Testis (tissue), 3 donors: ENCODE measurements around the gene HPCAL4. TPM values are rescaled to one million over a fixed set of nuclear protein-coding genes. Genes with fewer than 3 reads are reported as not detected.

ENCODE experiments used
- DNase-seq: peaks from one replicate; pipeline ENCODE4 v3.0.0-alpha.2; 2019
- H3K27ac ChIP-seq, 2 donors: fragments of 200-600 bp; sonication (generic); one replicate each; pipeline ENCODE4 v1.5.1; 2019
- H3K27me3 ChIP-seq: fragments of 200-600 bp; sonication (generic); one replicate; pipeline ENCODE4 v1.5.1; 2019
- H3K36me3 ChIP-seq: fragments of 200-600 bp; sonication (generic); one replicate; pipeline ENCODE4 v1.5.1; 2017; ENCODE audit warnings: low read depth; ENCODE audit errors: missing control alignments
- H3K4me1 ChIP-seq: fragments of 200-600 bp; sonication (generic); one replicate; pipeline ENCODE4 v1.5.1; 2019
- H3K4me3 ChIP-seq, 2 donors: fragments of 200-600 bp; sonication (generic); one replicate each; pipeline ENCODE4 v1.5.1; 2017 to 2019
- H3K9me3 ChIP-seq: fragments of 200-600 bp; sonication (generic); one replicate; pipeline ENCODE4 v1.5.1; 2017
- CTCF ChIP-seq, 3 experiments: fragments of 450-650 bp in 2 of 3; fragments of 200-600 bp in 1 of 3; sonication (generic) in 1 of 3; IDR thresholded peaks; one replicate each; pipeline ENCODE4 v1.5.1; 2016 to 2019; ENCODE audit warnings: antibody characterized with exemption in 3 of 3, mild to moderate bottlenecking in 2 of 3, moderate library complexity in 1 of 3
- POLR2A ChIP-seq: fragments of 450-650 bp; IDR thresholded peaks from one replicate; pipeline ENCODE4 v1.6.1; 2017; ENCODE audit warnings: antibody characterized with exemption, mild to moderate bottlenecking, moderate library complexity
- WGBS, 2 donors: methylation state at CpG; one replicate each; pipeline ENCODE4 v1.1.5; 2018; 5-methylcytosine and 5-hydroxymethylcytosine counted together
- intact Hi-C: fragments of 100-400 bp; cut with DNase I; formaldehyde crosslinking; loops from one replicate; pipeline ENCODE4 v1.15.1; 2023; ENCODE audit warnings: low total_unique reads
- polyA plus RNA-seq: library from polyadenylated mRNA; stranded (reverse); fragments of 350-450 nt; fragmentation: Illumina TruSeq; extraction: RNeasy Lipid Tissue Mini Kit (QIAGEN cat#74804); gene quantifications from one replicate; pipeline ENCODE4 v1.2.3, GENCODE V29; 2014; ENCODE audit warnings: low read depth, low replicate concordance; ENCODE audit not compliant: insufficient read depth
- total RNA-seq, 2 donors: library from RNA; depleted of rRNA; stranded (reverse); fragments of >200 nt; gene quantifications; one replicate each; pipeline ENCODE4 v1.2.3, GENCODE V29; 2016

HPCAL4 gene
- total and polyA plus RNA-seq, 3 donors from 2014 or later: 6.9 to 24.5 (median 17.3) TPM

- no peak for DNase-seq
- Histone ChIP-seq H3K27me3 (no peaks in the 10 kb centered on the region), H3K4me1 (no peaks in the 10 kb centered on the region), H3K4me3 (no peak overlapping the region), H3K27ac (no peak overlapping the region), H3K9me3 (no peaks in the 10 kb centered on the region), H3K36me3 (no peaks in the 10 kb centered on the region)
- WGBS, 2 donors: 75 to 82% methylated on average over 2 of the region's 2 CpGs
- intact Hi-C loops: no loop called here
- TF ChIP-seq POLR2A (no peak), CTCF (IDR thresholded peaks at IDR 0.05) (no peak)
Measured at GRCh38 chr1:39678889-39679288, 12.3 kb downstream of the HPCAL4 start.

GRCh38 chr1:39677645-39678044 lies 13.6 kb downstream of the HPCAL4 start:
- intact Hi-C loops: no loop called here
- Histone ChIP-seq H3K36me3 (no peaks in the 10 kb centered on the region), H3K4me3 (no peak overlapping the region), H3K27me3 (no peaks in the 10 kb centered on the region), H3K9me3 (no peaks in the 10 kb centered on the region), H3K27ac (no peak overlapping the region), H3K4me1 (no peaks in the 10 kb centered on the region)
- no peak for DNase-seq
- 88 to 89% methylated on average over 4 of the region's 4 CpGs for WGBS, 2 donors
- TF ChIP-seq POLR2A (no peak), CTCF (IDR thresholded peaks at IDR 0.05) (no peak)

GRCh38 chr1:39676948-39677548 lies 14.2 kb downstream of the HPCAL4 start:
- H3K9me3 ChIP-seq: no peaks in the 10 kb centered on the region
- H3K27me3 ChIP-seq: no peaks in the 10 kb centered on the region
- H3K36me3 ChIP-seq: no peaks in the 10 kb centered on the region
- DNase-seq: no peak
- intact Hi-C loops: no loop called here
- H3K4me3 ChIP-seq: no peak overlapping the region
- 77% methylated on average over 5 to 6 of the region's 6 CpGs for WGBS, 2 donors
- H3K27ac ChIP-seq: no peak overlapping the region
- no peaks in the 10 kb centered on the region for H3K4me1 ChIP-seq
- no peak for TF ChIP-seq CTCF (IDR thresholded peaks at IDR 0.05)
- TF ChIP-seq POLR2A: no peak

- H3K9me3 ChIP-seq: no peaks in the 10 kb centered on the region
- no peak for DNase-seq
- H3K27ac ChIP-seq: no peak overlapping the region
- H3K27me3 ChIP-seq: no peaks in the 10 kb centered on the region
- peaks cover 4% of the 10 kb centered on the region for H3K4me1 ChIP-seq
- no peak overlapping the region for H3K4me3 ChIP-seq
- TF ChIP-seq POLR2A: no peak
- TF ChIP-seq CTCF (IDR thresholded peaks at IDR 0.05): no peak
- H3K36me3 ChIP-seq: no peaks in the 10 kb centered on the region
- intact Hi-C loops: no loop called here
- whole genome bisulfite sequencing, 2 donors: 96 to 100% methylated on average over 1 of the region's 1 CpG
Measured at GRCh38 chr1:39675220-39675619, 16.0 kb downstream of the HPCAL4 start.

GRCh38 chr1:39673215-39673614 lies 18.0 kb downstream of the HPCAL4 start:
- 89 to 96% methylated on average over 3 of the region's 3 CpGs for WGBS, 2 donors
- intact Hi-C loops: no loop called here
- TF ChIP-seq CTCF (IDR thresholded peaks at IDR 0.05) (no peak), POLR2A (no peak)

More at GRCh38 chr1:39673215-39673614, 18.0 kb downstream of the HPCAL4 start:
- Histone ChIP-seq H3K36me3 (no peaks in the 10 kb centered on the region), H3K27me3 (no peaks in the 10 kb centered on the region), H3K9me3 (no peaks in the 10 kb centered on the region), H3K27ac (no peak overlapping the region), H3K4me3 (no peak overlapping the region), H3K4me1 (peaks cover 4% of the 10 kb centered on the region)
- DNase-seq: no peak
